KG1 (cell line): ENCODE data around the gene SRRM4.

Experiments used
- DNase-seq: peaks from one replicate; lab custom pipeline; 2025; lab: John Stamatoyannopoulos, UW

Gene SRRM4

DNA sequence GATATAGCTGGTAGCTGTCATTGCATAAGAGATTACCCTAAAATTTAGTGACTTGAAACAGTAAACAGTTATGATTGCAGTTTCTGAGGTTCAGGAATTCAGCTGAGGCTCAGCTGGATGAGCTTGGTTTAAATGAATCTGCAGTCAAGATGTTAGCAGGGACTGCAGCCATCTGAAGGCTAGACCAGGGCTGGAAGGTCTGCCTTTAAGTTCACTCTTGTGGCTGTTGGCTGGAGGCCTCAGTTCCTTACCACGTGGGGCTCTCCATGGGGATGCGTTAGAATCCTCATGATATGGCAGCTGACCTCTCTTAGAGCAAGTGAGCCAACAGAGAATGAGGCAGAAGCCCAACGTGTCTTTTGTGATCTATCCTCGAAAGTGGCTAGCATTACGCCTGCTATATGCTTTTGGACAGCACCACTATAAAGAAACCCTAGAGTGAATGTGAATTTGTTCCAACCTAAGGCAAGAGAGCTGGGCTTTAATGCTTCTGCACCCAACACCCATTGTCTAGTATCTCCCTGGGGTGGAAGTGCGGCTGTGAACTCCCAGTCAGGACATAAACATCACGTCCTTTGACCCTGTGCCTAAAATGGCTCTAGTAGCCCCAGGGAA, 223.4 kb downstream of the SRRM4 start:
- DNase-seq: no peak

DNA sequence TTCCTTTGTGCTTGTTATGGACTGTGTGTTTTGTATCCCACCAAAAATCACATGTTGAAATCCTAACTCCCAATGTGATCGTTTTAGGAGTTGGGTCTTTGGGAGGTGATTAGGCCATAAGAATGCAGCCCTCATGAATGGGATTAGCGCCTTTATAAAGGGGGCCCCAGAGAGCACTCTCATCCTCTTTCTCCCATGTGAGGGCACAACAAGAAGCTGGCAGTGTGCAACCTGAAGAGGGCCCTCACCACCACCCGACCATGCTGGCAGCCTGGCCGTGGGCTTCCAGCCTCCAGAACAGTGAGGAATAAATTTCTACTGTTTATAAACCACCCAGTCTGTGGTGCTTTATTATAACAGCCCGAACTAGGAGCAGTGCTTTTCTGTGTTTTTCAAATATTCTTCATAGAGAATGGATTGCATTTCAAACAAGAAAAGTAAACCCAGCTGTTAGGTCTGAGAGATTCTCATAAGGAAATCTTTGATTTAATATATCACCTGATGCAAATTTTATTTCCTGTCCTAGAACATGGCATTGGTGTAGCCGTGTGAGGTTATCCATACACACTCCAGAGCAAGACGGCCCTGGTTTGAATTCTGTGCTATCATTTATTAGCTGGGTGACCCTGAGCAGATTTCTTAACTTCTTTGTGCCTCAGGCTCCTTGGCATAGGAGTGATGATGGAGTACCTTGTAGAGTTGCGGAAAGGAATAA, 225.2 kb downstream of the SRRM4 start:
- no peak for DNase-seq

DNA sequence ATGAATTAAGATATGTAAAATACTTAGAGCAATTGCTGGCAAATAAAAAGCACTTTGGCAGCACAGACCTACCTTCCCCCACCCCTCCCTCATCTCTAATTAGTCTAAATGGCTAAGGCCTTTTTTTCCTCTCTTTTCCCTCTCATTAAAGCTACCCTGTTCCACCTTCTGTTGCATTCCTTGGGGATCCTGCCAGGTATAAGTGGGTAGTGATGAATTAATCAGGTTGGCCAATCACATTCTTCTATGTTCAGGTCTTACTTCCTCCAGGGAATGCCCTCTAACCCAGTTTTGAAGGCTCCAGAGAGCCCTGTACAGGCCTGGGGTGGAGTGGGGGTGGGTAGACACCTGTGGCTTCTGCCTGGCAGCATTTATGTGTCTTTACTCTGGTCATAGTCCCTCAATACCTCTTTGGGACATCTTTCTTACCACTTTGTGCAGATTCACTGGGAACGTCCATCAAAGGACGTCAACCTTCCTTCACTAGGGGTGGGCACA, 225.8 kb downstream of the SRRM4 start:
- no peak for DNase-seq

DNA sequence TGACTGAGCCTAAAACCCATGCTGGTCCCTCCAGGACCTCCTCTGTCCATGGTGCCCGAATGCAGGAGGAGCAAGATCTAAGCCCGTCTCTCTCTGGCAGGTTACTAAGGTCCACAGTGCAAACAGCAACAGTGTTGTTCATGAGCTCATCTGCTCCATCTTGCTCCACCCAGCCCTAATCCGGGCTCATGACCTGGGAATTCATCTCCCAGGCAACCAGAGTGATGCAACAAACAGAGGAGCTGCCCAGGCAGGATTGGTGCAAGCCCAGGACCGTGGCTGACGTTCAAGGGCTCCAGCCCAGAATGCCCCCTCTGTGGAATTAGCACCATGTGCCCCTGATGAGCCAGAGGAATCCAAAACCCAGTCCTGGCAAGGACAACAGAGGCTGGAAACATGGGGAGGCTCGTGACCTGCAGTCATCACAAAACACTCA, 227.3 kb downstream of the SRRM4 start:
- no peak for DNase-seq

DNA sequence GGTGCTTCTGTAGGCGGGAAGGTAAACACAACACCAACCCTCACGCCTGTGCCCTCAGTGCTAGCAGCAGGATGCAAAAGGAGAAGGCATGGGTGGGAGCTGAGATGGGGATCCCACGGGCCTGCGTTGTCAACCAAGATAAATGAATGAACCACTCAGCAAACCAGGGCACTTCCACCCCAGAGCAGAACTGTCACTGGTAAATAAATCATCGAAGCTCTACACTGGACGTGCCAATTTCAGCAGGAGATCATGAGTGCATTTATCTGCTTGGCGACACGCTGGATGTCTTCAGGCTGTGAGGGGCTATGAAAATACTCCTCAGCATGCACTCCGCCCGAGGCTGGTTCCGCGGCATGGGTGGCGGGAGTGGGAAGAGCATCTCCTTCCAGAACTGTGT, 230.5 kb downstream of the SRRM4 start:
- no peak for DNase-seq
